HepG2 (cell line): ENCODE data around the gene PDCD11. TPM values are rescaled to one million over a fixed set of nuclear protein-coding genes. Genes with fewer than 3 reads are reported as not detected.

ENCODE experiments used
- ATAC-seq: fragments of 200-7000 bp; cut with Tn5 transposase; 3 replicates; pipeline ENCODE4 v1.9.1; 2020; ENCODE audit warnings: mild to moderate bottlenecking, moderate library complexity
- BruUV-seq: library from RNA; stranded (reverse); fragments of 400-500 nt; replicated peaks from 2 replicates; lab custom pipeline; 2021; lab: Mats Ljungman, UMichigan
- CTCF ChIA-PET: fragments of 300-600 bp; formaldehyde crosslinking; extraction: SDS; loops from one replicate; lab custom pipeline; 2021; ENCODE audit warnings: low total read pairs, inconsistent platforms, low intra/inter-chr PET ratio; lab: Yijun Ruan, JAX
- POLR2A ChIA-PET: fragments of 350-600 bp; sonication (Branson Sonifier 250); formaldehyde crosslinking; loops from one replicate; lab custom pipeline; 2020; ENCODE audit warnings: antibody characterized with exemption, inconsistent platforms; lab: Yijun Ruan, JAX
- DNase-seq: peaks from one replicate; pipeline ENCODE4 v3.0.0-alpha.2; 2015; ENCODE audit warnings: low spot score
- FAIRE-seq: peaks from 3 replicates; lab custom pipeline; 2011; peaks lifted over from hg19 to GRCh38; lab: Jason Lieb, UNC
- H2AFZ ChIP-seq: one replicate; pipeline ENCODE4 v1.6.1; 2011; ENCODE audit warnings: low read length, inconsistent platforms
- H3K27ac ChIP-seq: fragments of 300-600 bp; 3 replicates; pipeline ENCODE4 v1.8.0; 2011; ENCODE audit warnings: mixed run types, mild to moderate bottlenecking, mixed read lengths, low read length, inconsistent platforms; ENCODE audit not compliant: insufficient read depth; ENCODE audit errors: extremely low read length
- H3K27me3 ChIP-seq, 2 experiments: fragments of 200-600 bp in 1 of 2; 2 replicates in 1 of 2; 3 replicates in 1 of 2; pipeline versions ENCODE4 v1.6.0 to v1.8.0; 2011; ENCODE audit warnings: low read length in 2 of 2, mild to moderate bottlenecking in 2 of 2, moderate library complexity in 2 of 2, inconsistent platforms in 1 of 2; ENCODE audit not compliant: insufficient read depth in 2 of 2, control insufficient read depth in 1 of 2
- H3K36me3 ChIP-seq, 2 experiments: fragments of 200-600 bp in 1 of 2; replicated peaks in 1 of 2; 2 replicates in 1 of 2; 3 replicates in 1 of 2; pipeline versions ENCODE4 v1.5.1 to v1.8.0; 2011; ENCODE audit warnings: low read length in 2 of 2, inconsistent platforms in 1 of 2; ENCODE audit not compliant: insufficient read depth in 2 of 2, control insufficient read depth in 1 of 2
- H3K4me1 ChIP-seq: 2 replicates; pipeline ENCODE4 v1.5.1; 2012; ENCODE audit warnings: low read length, inconsistent platforms; ENCODE audit not compliant: insufficient read depth
- H3K4me2 ChIP-seq: 2 replicates; pipeline ENCODE4 v1.6.0; 2011; ENCODE audit warnings: low read depth, low read length, inconsistent platforms
- H3K4me3 ChIP-seq, 3 experiments: fragments of 200-600 bp in 1 of 3; sonication (generic), shearing (Covaris generic) in 1 of 3; replicated peaks in 1 of 3; 2 replicates each; pipeline ENCODE4 v1.5.1; 2011 to 2016; ENCODE audit warnings: low read length in 3 of 3, inconsistent platforms in 2 of 3, low read depth in 2 of 3, mild to moderate bottlenecking in 2 of 3, control low read depth in 1 of 3, mixed read lengths in 1 of 3; ENCODE audit not compliant: insufficient read depth in 1 of 3
- H3K79me2 ChIP-seq: one replicate; pipeline ENCODE4 v1.6.1; 2011; ENCODE audit warnings: low read length, inconsistent platforms; ENCODE audit not compliant: insufficient read depth
- H3K9ac ChIP-seq: 2 replicates; pipeline ENCODE4 v1.6.0; 2011; ENCODE audit warnings: mild to moderate bottlenecking, low read depth, low read length, inconsistent platforms; ENCODE audit not compliant: insufficient read depth
- H3K9me3 ChIP-seq: 2 replicates; pipeline ENCODE4 v1.5.1; 2012; ENCODE audit warnings: mild to moderate bottlenecking, low read length
- H4K20me1 ChIP-seq: 2 replicates; pipeline ENCODE4 v1.6.0; 2011; ENCODE audit warnings: inconsistent platforms, mild to moderate bottlenecking, low read length, moderate library complexity; ENCODE audit not compliant: insufficient read depth
- ETV6 ChIP-seq: sonication (generic); formaldehyde crosslinking; conservative IDR thresholded peaks from 2 replicates; pipeline ENCODE4 v1.4.0; 2020; ENCODE audit warnings: missing genetic modification reagents
- MED1 ChIP-seq: sonication (generic); formaldehyde crosslinking; IDR thresholded peaks from 2 replicates; pipeline ENCODE4 v1.4.0; 2020; ENCODE audit warnings: missing genetic modification reagents
- NR0B2 ChIP-seq: sonication (generic); formaldehyde crosslinking; IDR thresholded peaks from 2 replicates; pipeline ENCODE4 v1.4.0; 2020; ENCODE audit warnings: mild to moderate bottlenecking, missing genetic modification reagents
- POGZ ChIP-seq: sonication (generic); formaldehyde crosslinking; IDR thresholded peaks from 2 replicates; pipeline ENCODE4 v1.4.0; 2020; ENCODE audit warnings: mild to moderate bottlenecking, missing genetic modification reagents
- POLR2G ChIP-seq: fragments of 200-400 bp; formaldehyde crosslinking; IDR thresholded peaks from 2 replicates; pipeline ENCODE4 v1.6.1; 2018; ENCODE audit warnings: mild to moderate bottlenecking, low read depth, low read length, moderate library complexity
- SOX13 ChIP-seq, 3 experiments: fragments of 450-650 bp in 1 of 3; sonication (generic) in 1 of 3; formaldehyde crosslinking in 1 of 3; IDR thresholded peaks in 2 of 3; conservative IDR thresholded peaks in 1 of 3; 2 replicates each; pipeline versions ENCODE4 v1.5.0 to v1.6.1; 2016 to 2020; ENCODE audit warnings: antibody characterized with exemption in 1 of 3, mild to moderate bottlenecking in 1 of 3, missing compliant biosample characterization in 1 of 3, missing genetic modification reagents in 1 of 3, moderate library complexity in 1 of 3
- ZNF205 ChIP-seq: IDR thresholded peaks from 2 replicates; pipeline ENCODE4 v1.6.1; 2018; ENCODE audit warnings: missing biosample characterization, missing genetic modification reagents
- ZNF292 ChIP-seq: sonication (generic); formaldehyde crosslinking; IDR thresholded peaks from 2 replicates; pipeline ENCODE4 v1.8.1; 2022; ENCODE audit warnings: mild to moderate bottlenecking, low read depth, missing genetic modification reagents, borderline replicate concordance
- ZNF589 ChIP-seq: sonication (generic); formaldehyde crosslinking; conservative IDR thresholded peaks from 2 replicates; pipeline ENCODE4 v1.8.0; 2022; ENCODE audit warnings: mild to moderate bottlenecking, moderate library complexity, missing genetic modification reagents
- ZNF609 ChIP-seq: sonication (generic); formaldehyde crosslinking; IDR thresholded peaks from 2 replicates; pipeline ENCODE4 v1.4.0; 2020; ENCODE audit warnings: mild to moderate bottlenecking, missing genetic modification reagents, borderline replicate concordance
- ZNF710 ChIP-seq: sonication (generic); formaldehyde crosslinking; IDR thresholded peaks from 2 replicates; pipeline ENCODE4 v1.5.0; 2020; ENCODE audit warnings: mild to moderate bottlenecking, missing genetic modification reagents, borderline replicate concordance
- ZSCAN9 ChIP-seq: IDR thresholded peaks from 2 replicates; pipeline ENCODE4 v1.6.1; 2016; ENCODE audit warnings: borderline replicate concordance
- WGBS: methylation state at CpG from one replicate; pipeline ENCODE4 v1.1.6; 2017; ENCODE audit warnings: low lambda C conversion rate; 5-methylcytosine and 5-hydroxymethylcytosine counted together
- in situ Hi-C: cut with HindIII; loops from 2 replicates; pipeline ENCODE4 v1.10.0; 2017; ENCODE audit warnings: low pct_unique_long_range_greater_than_20kb; ENCODE audit not compliant: extremely low pct_ligation_motif_present
- intact Hi-C: fragments of 100-400 bp; cut with micrococcal nuclease; formaldehyde crosslinking; loops from one replicate; pipeline ENCODE4 v1.10.0; 2022; ENCODE audit not compliant: unreplicated experiment
- polyA plus RNA-seq, 8 experiments: library from polyadenylated mRNA; depleted of rRNA in 3 of 8; stranded (reverse) in 7 of 8; unstranded in 1 of 8; fragments of >200 nt; fragmentation: Illumina TruSeq in 4 of 8; extraction: Trizol in 4 of 8; gene quantifications; 2 replicates each; pipeline versions ENCODE4 v1.2.1 to v1.2.3, GENCODE V29; 2011 to 2016; ENCODE audit warnings: low read depth in 4 of 8, missing spikeins in 1 of 8, mixed read lengths in 1 of 8; ENCODE audit not compliant: insufficient read depth in 1 of 8
- total RNA-seq, 5 experiments: library from RNA; depleted of rRNA; stranded (reverse); fragments of >200 nt; fragmentation: Illumina TruSeq; extraction: Trizol; gene quantifications; 2 replicates each; pipeline ENCODE4 v1.2.3, GENCODE V29; 2016; ENCODE audit warnings: low read depth in 1 of 5

Gene PDCD11
- total and polyA plus RNA-seq, 2 of the 13 experiments (the other 11 are each of a cell fraction or from before 2014, with no cell fraction given), result 12.8 to 52.8 TPM

GRCh38 chr10:103441611-103442010 is 45.2 kb downstream of the PDCD11 start:
- no peak for ATAC-seq
- DNase-seq, result no peak
- no peak overlapping the region for H3K4me3 ChIP-seq
- H3K36me3 ChIP-seq, result peaks cover 43 to 84% of the 10 kb centered on the region in 2 experiments
- H3K9ac ChIP-seq, result no peak overlapping the region
- BruUV-seq, result no TSS peak
- no peak overlapping the region for H3K4me2 ChIP-seq
- H3K79me2 ChIP-seq, result no peaks in the 10 kb centered on the region
- in situ Hi-C loops, result no loop called here
- no peak overlapping the region for H3K27ac ChIP-seq
- no peaks in the 10 kb centered on the region for H3K27me3 ChIP-seq
- TF ChIP-seq ZSCAN9 (no peak), ZNF205 (CRISPR knock-in tag) (no peak), POGZ (CRISPR knock-in tag) (no peak), ZNF292 (CRISPR knock-in tag) (no peak), ZNF609 (no peak), ZNF589 (CRISPR knock-in tag) (no peak), SOX13 (IDR thresholded peaks at IDR 0.05) (no peak), SOX13 (CRISPR knock-in tag; conservative IDR thresholded peaks at IDR 0.05 in 1 of 2, IDR thresholded peaks at IDR 0.05 in 1 of 2) (no peak), ETV6 (no peak), NR0B2 (no peak), MED1 (CRISPR knock-in tag) (no peak), POLR2G (no peak), ZNF710 (CRISPR knock-in tag) (no peak)
- 82% methylated on average over 8 of the region's 8 CpGs for WGBS
- FAIRE-seq, result no peak
- peaks cover 21% of the 10 kb centered on the region for H3K4me1 ChIP-seq
- no peaks in the 10 kb centered on the region for H3K9me3 ChIP-seq
- no peaks in the 10 kb centered on the region for H4K20me1 ChIP-seq
- no peak overlapping the region for H2AFZ ChIP-seq
- CTCF ChIA-PET, result no interaction called here
- POLR2A ChIA-PET, result no interaction called here
- intact Hi-C loops, result no loop called here
